HepG2 (cell line): Measurements from ENCODE around the gene SNX10. TPM values are rescaled to one million over a fixed set of nuclear protein-coding genes. Genes with fewer than 3 reads are reported as not detected.

Source experiments
- ATAC-seq: fragments of 200-7000 bp; cut with Tn5 transposase; 3 replicates; pipeline ENCODE4 v1.9.1; 2020; ENCODE audit warnings: mild to moderate bottlenecking, moderate library complexity
- BruUV-seq: library from RNA; stranded (reverse); fragments of 400-500 nt; replicated peaks from 2 replicates; lab custom pipeline; 2021; lab: Mats Ljungman, UMichigan
- CTCF ChIA-PET: fragments of 300-600 bp; formaldehyde crosslinking; extraction: SDS; loops from one replicate; lab custom pipeline; 2021; ENCODE audit warnings: low total read pairs, inconsistent platforms, low intra/inter-chr PET ratio; lab: Yijun Ruan, JAX
- POLR2A ChIA-PET: fragments of 350-600 bp; sonication (Branson Sonifier 250); formaldehyde crosslinking; loops from one replicate; lab custom pipeline; 2020; ENCODE audit warnings: antibody characterized with exemption, inconsistent platforms; lab: Yijun Ruan, JAX
- DNase-seq: peaks from one replicate; pipeline ENCODE4 v3.0.0-alpha.2; 2015; ENCODE audit warnings: low spot score
- FAIRE-seq: peaks from 3 replicates; lab custom pipeline; 2011; peaks lifted over from hg19 to GRCh38; lab: Jason Lieb, UNC
- H2AFZ ChIP-seq: one replicate; pipeline ENCODE4 v1.6.1; 2011; ENCODE audit warnings: low read length, inconsistent platforms
- H3K27ac ChIP-seq: fragments of 300-600 bp; 3 replicates; pipeline ENCODE4 v1.8.0; 2011; ENCODE audit warnings: mixed run types, mild to moderate bottlenecking, mixed read lengths, low read length, inconsistent platforms; ENCODE audit not compliant: insufficient read depth; ENCODE audit errors: extremely low read length
- H3K27me3 ChIP-seq, 2 experiments: fragments of 200-600 bp in 1 of 2; 2 replicates in 1 of 2; 3 replicates in 1 of 2; pipeline versions ENCODE4 v1.6.0 to v1.8.0; 2011; ENCODE audit warnings: low read length in 2 of 2, mild to moderate bottlenecking in 2 of 2, moderate library complexity in 2 of 2, inconsistent platforms in 1 of 2; ENCODE audit not compliant: insufficient read depth in 2 of 2, control insufficient read depth in 1 of 2
- H3K36me3 ChIP-seq, 2 experiments: fragments of 200-600 bp in 1 of 2; replicated peaks in 1 of 2; 2 replicates in 1 of 2; 3 replicates in 1 of 2; pipeline versions ENCODE4 v1.5.1 to v1.8.0; 2011; ENCODE audit warnings: low read length in 2 of 2, inconsistent platforms in 1 of 2; ENCODE audit not compliant: insufficient read depth in 2 of 2, control insufficient read depth in 1 of 2
- H3K4me1 ChIP-seq: 2 replicates; pipeline ENCODE4 v1.5.1; 2012; ENCODE audit warnings: low read length, inconsistent platforms; ENCODE audit not compliant: insufficient read depth
- H3K4me2 ChIP-seq: 2 replicates; pipeline ENCODE4 v1.6.0; 2011; ENCODE audit warnings: low read depth, low read length, inconsistent platforms
- H3K4me3 ChIP-seq, 3 experiments: fragments of 200-600 bp in 1 of 3; sonication (generic), shearing (Covaris generic) in 1 of 3; replicated peaks in 1 of 3; 2 replicates each; pipeline ENCODE4 v1.5.1; 2011 to 2016; ENCODE audit warnings: low read length in 3 of 3, inconsistent platforms in 2 of 3, low read depth in 2 of 3, mild to moderate bottlenecking in 2 of 3, control low read depth in 1 of 3, mixed read lengths in 1 of 3; ENCODE audit not compliant: insufficient read depth in 1 of 3
- H3K79me2 ChIP-seq: one replicate; pipeline ENCODE4 v1.6.1; 2011; ENCODE audit warnings: low read length, inconsistent platforms; ENCODE audit not compliant: insufficient read depth
- H3K9ac ChIP-seq: 2 replicates; pipeline ENCODE4 v1.6.0; 2011; ENCODE audit warnings: mild to moderate bottlenecking, low read depth, low read length, inconsistent platforms; ENCODE audit not compliant: insufficient read depth
- H3K9me3 ChIP-seq: 2 replicates; pipeline ENCODE4 v1.5.1; 2012; ENCODE audit warnings: mild to moderate bottlenecking, low read length
- H4K20me1 ChIP-seq: 2 replicates; pipeline ENCODE4 v1.6.0; 2011; ENCODE audit warnings: inconsistent platforms, mild to moderate bottlenecking, low read length, moderate library complexity; ENCODE audit not compliant: insufficient read depth
- ATM ChIP-seq: fragments of 450-650 bp; IDR thresholded peaks from 2 replicates; pipeline ENCODE4 v1.7.1; 2017; ENCODE audit warnings: mild to moderate bottlenecking, borderline replicate concordance
- ERF ChIP-seq: IDR thresholded peaks from 2 replicates; pipeline ENCODE4 v1.6.1; 2018; ENCODE audit warnings: missing biosample characterization, missing genetic modification reagents
- FIP1L1 ChIP-seq: fragments of 200-400 bp; formaldehyde crosslinking; IDR thresholded peaks from 2 replicates; pipeline ENCODE4 v1.6.1; 2018; ENCODE audit warnings: low read depth, mild to moderate bottlenecking, low read length, moderate library complexity, borderline replicate concordance; ENCODE audit not compliant: insufficient read depth
- IKZF4 ChIP-seq: sonication (generic); formaldehyde crosslinking; IDR thresholded peaks from 2 replicates; pipeline ENCODE4 v1.5.1; 2020; ENCODE audit warnings: borderline replicate concordance, mild to moderate bottlenecking, low read depth, missing genetic modification reagents; ENCODE audit errors: not compliant biosample characterization
- MATR3 ChIP-seq: sonication (generic); formaldehyde crosslinking; IDR thresholded peaks from 2 replicates; pipeline ENCODE4 v1.4.0; 2020; ENCODE audit warnings: missing genetic modification reagents
- POLR2G ChIP-seq: fragments of 200-400 bp; formaldehyde crosslinking; IDR thresholded peaks from 2 replicates; pipeline ENCODE4 v1.6.1; 2018; ENCODE audit warnings: mild to moderate bottlenecking, low read depth, low read length, moderate library complexity
- SOX13 ChIP-seq, 3 experiments: fragments of 450-650 bp in 1 of 3; sonication (generic) in 1 of 3; formaldehyde crosslinking in 1 of 3; IDR thresholded peaks in 2 of 3; conservative IDR thresholded peaks in 1 of 3; 2 replicates each; pipeline versions ENCODE4 v1.5.0 to v1.6.1; 2016 to 2020; ENCODE audit warnings: antibody characterized with exemption in 1 of 3, mild to moderate bottlenecking in 1 of 3, missing compliant biosample characterization in 1 of 3, missing genetic modification reagents in 1 of 3, moderate library complexity in 1 of 3
- YY1 ChIP-seq: IDR thresholded peaks from 2 replicates; pipeline ENCODE4 v1.6.1; 2011; ENCODE audit warnings: low read length, low read depth, moderate library complexity, mild to moderate bottlenecking; ENCODE audit not compliant: insufficient read depth, insufficient replicate concordance
- ZNF232 ChIP-seq: sonication (generic); formaldehyde crosslinking; IDR thresholded peaks from 2 replicates; pipeline ENCODE4 v1.4.0; 2020; ENCODE audit warnings: missing genetic modification reagents, borderline replicate concordance
- ZNF235 ChIP-seq: sonication (generic); formaldehyde crosslinking; IDR thresholded peaks from 2 replicates; pipeline ENCODE4 v1.8.1; 2023; ENCODE audit warnings: mild to moderate bottlenecking, missing genetic modification reagents, borderline replicate concordance
- ZNF543 ChIP-seq: sonication (generic); formaldehyde crosslinking; IDR thresholded peaks from 2 replicates; pipeline ENCODE4 v1.4.0; 2020; ENCODE audit warnings: mild to moderate bottlenecking, missing genetic modification reagents
- ZNF709 ChIP-seq: sonication (generic); formaldehyde crosslinking; IDR thresholded peaks from 2 replicates; pipeline ENCODE4 v1.5.0; 2020; ENCODE audit warnings: mild to moderate bottlenecking, missing genetic modification reagents
- ZNF724P ChIP-seq: sonication (generic); formaldehyde crosslinking; IDR thresholded peaks from 2 replicates; pipeline ENCODE4 v1.8.0; 2022; ENCODE audit warnings: missing genetic modification reagents, borderline replicate concordance
- WGBS: methylation state at CpG from one replicate; pipeline ENCODE4 v1.1.6; 2017; ENCODE audit warnings: low lambda C conversion rate; 5-methylcytosine and 5-hydroxymethylcytosine counted together
- in situ Hi-C: cut with HindIII; loops from 2 replicates; pipeline ENCODE4 v1.10.0; 2017; ENCODE audit warnings: low pct_unique_long_range_greater_than_20kb; ENCODE audit not compliant: extremely low pct_ligation_motif_present
- intact Hi-C: fragments of 100-400 bp; cut with micrococcal nuclease; formaldehyde crosslinking; loops from one replicate; pipeline ENCODE4 v1.10.0; 2022; ENCODE audit not compliant: unreplicated experiment
- polyA plus RNA-seq, 8 experiments: library from polyadenylated mRNA; depleted of rRNA in 3 of 8; stranded (reverse) in 7 of 8; unstranded in 1 of 8; fragments of >200 nt; fragmentation: Illumina TruSeq in 4 of 8; extraction: Trizol in 4 of 8; gene quantifications; 2 replicates each; pipeline versions ENCODE4 v1.2.1 to v1.2.3, GENCODE V29; 2011 to 2016; ENCODE audit warnings: low read depth in 4 of 8, missing spikeins in 1 of 8, mixed read lengths in 1 of 8; ENCODE audit not compliant: insufficient read depth in 1 of 8
- total RNA-seq, 5 experiments: library from RNA; depleted of rRNA; stranded (reverse); fragments of >200 nt; fragmentation: Illumina TruSeq; extraction: Trizol; gene quantifications; 2 replicates each; pipeline ENCODE4 v1.2.3, GENCODE V29; 2016; ENCODE audit warnings: low read depth in 1 of 5
- TF ChIP-seq, protein P1 (sequence below): sonication (generic); formaldehyde crosslinking; IDR thresholded peaks from 2 replicates; pipeline ENCODE4 v1.4.0; 2020; ENCODE audit warnings: missing genetic modification reagents
- TF ChIP-seq, protein P2 (sequence below): sonication (generic); formaldehyde crosslinking; IDR thresholded peaks from 2 replicates; pipeline ENCODE4 v1.4.0; 2020; ENCODE audit warnings: missing genetic modification reagents, mild to moderate bottlenecking, borderline replicate concordance

Gene SNX10
- total and polyA plus RNA-seq, 2 of the 13 experiments (the other 11 are each of a cell fraction or from before 2014, with no cell fraction given), result 26.0 to 27.6 TPM

DNA sequence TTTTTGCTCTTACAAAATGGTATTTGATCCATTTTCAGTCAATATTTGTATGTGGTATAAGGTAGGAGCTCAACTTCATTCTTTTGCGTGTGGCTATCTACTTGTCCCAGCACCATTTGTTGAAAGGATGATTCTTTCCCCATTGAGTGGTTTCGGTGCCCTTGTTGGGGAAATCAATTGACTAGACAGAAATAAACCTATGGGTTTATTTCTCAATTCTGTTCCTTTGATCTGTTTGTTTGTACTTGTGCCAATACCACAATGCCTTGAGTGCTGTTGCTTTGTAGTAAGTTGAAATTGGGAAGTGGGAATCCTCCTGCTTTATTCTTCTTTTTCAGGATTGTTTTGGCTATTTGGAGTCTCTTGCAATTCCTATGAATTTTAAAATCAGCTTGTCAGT lies 41.0 kb downstream of the SNX10 start:
- DNase-seq (no peak), FAIRE-seq (no peak), ATAC-seq (no peak)
- ChIA-PET CTCF (no interaction called here), POLR2A (no interaction called here)
- no peak overlapping the region for H3K4me3 ChIP-seq
- intact Hi-C loops, result no loop called here
- no peak overlapping the region for H3K4me2 ChIP-seq
- no peaks in the 10 kb centered on the region for H3K27me3 ChIP-seq
- no peak overlapping the region for H3K27ac ChIP-seq
- H2AFZ ChIP-seq, result no peak overlapping the region
- peaks cover 12% of the 10 kb centered on the region for H3K79me2 ChIP-seq
- in situ Hi-C loops, result no loop called here
- no TSS peak for BruUV-seq
- H3K4me1 ChIP-seq, result peaks cover 10% of the 10 kb centered on the region; the same call in 1 of the 2 replicates
- WGBS, result 87% methylated on average over 2 of the region's 2 CpGs
- H4K20me1 ChIP-seq, result no peaks in the 10 kb centered on the region; the same call in 1 of the 2 replicates
- H3K9me3 ChIP-seq, result no peaks in the 10 kb centered on the region
- H3K36me3 ChIP-seq, result no peaks in the 10 kb centered on the region
- no peak overlapping the region for H3K9ac ChIP-seq
- TF ChIP-seq FIP1L1 (no peak), SOX13 (IDR thresholded peaks at IDR 0.05) (no peak), SOX13 (CRISPR knock-in tag; conservative IDR thresholded peaks at IDR 0.05 in 1 of 2, IDR thresholded peaks at IDR 0.05 in 1 of 2) (peak in 1 of 2 experiments; percentile 11; a peak in 1 of 4 replicates)

DNA sequence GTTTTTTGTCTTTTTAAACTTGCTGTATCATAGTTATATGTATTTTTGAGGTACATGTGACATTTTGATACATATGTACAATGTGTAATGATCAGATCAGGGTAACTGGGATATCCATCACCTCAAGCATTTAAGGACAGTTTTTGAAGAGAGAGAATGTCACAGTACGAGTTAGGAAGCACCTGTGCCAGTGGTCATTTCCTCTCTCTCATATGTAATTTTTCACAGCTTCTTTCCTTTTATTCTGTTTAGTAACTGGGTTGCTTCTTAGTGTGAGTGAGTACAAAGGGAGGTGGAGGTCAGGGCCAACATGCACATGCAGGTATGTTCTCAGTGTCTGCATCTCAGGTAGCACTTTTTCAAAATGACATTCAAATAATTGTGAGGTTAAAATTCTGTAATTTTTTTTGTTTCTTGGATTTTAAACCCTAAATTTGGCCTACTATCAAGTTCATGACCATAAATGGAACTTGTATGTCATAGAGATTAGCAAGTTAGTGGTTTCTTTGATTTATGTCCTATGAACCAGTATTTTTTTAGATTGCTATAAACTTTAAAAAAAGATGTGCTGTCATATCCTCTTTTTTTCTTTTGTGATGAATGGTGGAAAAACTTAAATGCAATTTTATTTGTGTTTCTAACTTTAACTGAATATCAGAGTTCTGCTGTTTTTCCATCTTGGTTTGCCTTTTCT lies 42.7 kb downstream of the SNX10 start:
- Histone ChIP-seq H3K36me3 (no peaks in the 10 kb centered on the region), H3K4me3 (no peak overlapping the region), H3K4me2 (no peak overlapping the region), H3K27ac (no peak overlapping the region), H4K20me1 (no peaks in the 10 kb centered on the region), H3K4me1 (peaks cover 3% of the 10 kb centered on the region; the same call in 1 of the 2 replicates), H2AFZ (no peak overlapping the region), H3K27me3 (no peaks in the 10 kb centered on the region), H3K9me3 (no peaks in the 10 kb centered on the region), H3K79me2 (peaks cover 14% of the 10 kb centered on the region), H3K9ac (no peak overlapping the region)
- DNase-seq (no peak), FAIRE-seq (no peak), ATAC-seq (no peak)
- ChIA-PET POLR2A (no interaction called here), CTCF (no interaction called here)
- 100% methylated on average over 1 of the region's 1 CpG for whole genome bisulfite sequencing
- intact Hi-C loops (no loop called here), in situ Hi-C loops (no loop called here)
- BruUV-seq, result no TSS peak
- TF ChIP-seq ZNF235 (CRISPR knock-in tag) (no peak), ERF (no peak), ZNF232 (CRISPR knock-in tag) (no peak), ZNF724P (CRISPR knock-in tag) (no peak), ZNF543 (no peak), ZNF709 (CRISPR knock-in tag) (no peak), MATR3 (CRISPR knock-in tag) (no peak), YY1 (no peak), POLR2G (no peak), IKZF4 (CRISPR knock-in tag) (no peak), ATM (no peak)
- TF ChIP-seq, protein P1, sequence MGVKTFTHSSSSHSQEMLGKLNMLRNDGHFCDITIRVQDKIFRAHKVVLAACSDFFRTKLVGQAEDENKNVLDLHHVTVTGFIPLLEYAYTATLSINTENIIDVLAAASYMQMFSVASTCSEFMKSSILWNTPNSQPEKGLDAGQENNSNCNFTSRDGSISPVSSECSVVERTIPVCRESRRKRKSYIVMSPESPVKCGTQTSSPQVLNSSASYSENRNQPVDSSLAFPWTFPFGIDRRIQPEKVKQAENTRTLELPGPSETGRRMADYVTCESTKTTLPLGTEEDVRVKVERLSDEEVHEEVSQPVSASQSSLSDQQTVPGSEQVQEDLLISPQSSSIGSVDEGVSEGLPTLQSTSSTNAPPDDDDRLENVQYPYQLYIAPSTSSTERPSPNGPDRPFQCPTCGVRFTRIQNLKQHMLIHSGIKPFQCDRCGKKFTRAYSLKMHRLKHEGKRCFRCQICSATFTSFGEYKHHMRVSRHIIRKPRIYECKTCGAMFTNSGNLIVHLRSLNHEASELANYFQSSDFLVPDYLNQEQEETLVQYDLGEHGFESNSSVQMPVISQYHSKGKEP, result no peak
- TF ChIP-seq, protein P2, sequence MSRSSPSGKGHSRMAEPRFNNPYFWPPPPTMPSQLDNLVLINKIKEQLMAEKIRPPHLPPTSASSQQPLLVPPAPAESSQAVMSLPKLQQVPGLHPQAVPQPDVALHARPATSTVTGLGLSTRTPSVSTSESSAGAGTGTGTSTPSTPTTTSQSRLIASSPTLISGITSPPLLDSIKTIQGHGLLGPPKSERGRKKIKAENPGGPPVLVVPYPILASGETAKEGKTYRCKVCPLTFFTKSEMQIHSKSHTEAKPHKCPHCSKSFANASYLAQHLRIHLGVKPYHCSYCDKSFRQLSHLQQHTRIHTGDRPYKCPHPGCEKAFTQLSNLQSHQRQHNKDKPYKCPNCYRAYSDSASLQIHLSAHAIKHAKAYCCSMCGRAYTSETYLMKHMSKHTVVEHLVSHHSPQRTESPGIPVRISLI (CRISPR knock-in tag), result no peak
